Right kidney (tissue), 1 donor: ENCODE data around the gene ARL2BP.

Source experiments
- DNase-seq: peaks from one replicate; pipeline ENCODE4 v3.0.0-alpha.2; 2016

Gene ARL2BP

DNA sequence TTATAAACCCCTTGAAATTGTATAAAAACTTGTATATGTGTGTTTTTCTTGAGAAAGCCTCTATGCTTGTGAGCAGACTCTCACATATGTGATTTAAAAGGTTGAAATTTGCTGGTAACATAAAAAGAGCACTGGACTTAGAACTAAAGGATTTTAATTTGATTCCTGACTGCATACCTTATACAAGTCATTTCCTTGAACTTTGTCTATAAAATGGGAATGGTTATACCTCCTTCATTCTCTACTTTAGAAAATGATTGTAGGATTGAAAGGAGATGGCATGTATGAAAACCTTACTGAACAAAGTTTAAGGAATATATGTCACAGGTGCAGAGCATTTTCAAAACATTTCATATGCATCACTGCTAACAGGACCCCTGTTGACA lies 10.4 kb upstream of the ARL2BP start:
- no peak for DNase-seq

DNA sequence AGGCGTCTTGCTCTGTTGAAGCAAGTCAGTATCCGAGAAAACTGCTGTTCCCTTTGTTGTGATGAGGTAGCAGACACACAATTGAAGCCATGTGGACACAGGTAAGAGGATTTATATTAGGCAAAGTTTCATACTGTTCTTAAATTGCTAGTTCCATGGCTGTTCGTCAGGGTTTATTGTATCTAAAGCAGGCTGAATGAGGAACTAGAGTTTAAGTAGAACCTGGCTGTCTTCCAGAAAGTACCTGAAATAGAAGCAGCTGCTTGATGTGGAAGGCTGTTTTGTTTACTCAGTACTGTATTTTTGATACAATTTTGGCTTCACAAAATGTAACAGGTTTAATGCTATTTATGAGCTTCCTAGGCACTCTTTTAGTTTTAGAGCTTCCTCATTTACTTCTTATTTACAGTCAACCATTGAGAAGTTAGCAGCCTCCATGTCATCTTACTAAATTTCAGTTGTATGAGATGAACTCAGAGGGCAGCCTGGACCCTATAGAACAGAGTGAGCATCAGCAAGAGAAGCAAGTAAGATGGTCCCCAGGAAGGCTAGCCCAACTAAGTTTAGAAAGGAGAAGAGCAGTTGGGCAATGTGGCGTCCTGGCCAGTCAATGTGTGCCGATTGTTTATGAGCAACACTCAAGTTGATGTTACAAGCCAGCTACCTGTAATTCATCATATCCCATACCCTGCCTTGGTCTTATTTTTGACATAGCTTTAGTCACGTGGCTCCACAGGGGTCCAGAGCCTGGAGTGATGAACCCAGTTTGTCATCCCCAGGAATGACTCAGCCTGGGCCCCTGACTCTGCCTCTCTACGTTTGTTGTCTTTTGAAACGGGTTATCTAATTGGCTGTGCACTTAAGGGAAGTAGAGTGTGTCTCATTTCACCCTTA lies 9.7 kb upstream of the ARL2BP start:
- DNase-seq: no peak

DNA sequence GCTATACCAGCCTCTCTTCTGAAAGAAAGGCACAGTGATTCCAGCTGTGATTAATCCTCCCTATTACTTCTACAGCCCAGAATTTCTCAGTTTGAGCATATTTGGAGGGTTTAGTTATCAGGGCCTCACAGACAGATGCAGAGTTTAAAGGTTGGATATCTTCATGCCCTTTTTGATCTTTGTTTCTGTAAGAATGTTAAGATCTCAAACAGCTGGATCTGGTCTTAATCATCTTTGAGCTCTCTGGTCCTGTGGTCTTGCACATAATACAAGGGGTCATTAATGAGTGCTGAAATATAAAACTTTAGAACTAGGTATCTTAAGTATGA lies 9.1 kb upstream of the ARL2BP start:
- no peak for DNase-seq

DNA sequence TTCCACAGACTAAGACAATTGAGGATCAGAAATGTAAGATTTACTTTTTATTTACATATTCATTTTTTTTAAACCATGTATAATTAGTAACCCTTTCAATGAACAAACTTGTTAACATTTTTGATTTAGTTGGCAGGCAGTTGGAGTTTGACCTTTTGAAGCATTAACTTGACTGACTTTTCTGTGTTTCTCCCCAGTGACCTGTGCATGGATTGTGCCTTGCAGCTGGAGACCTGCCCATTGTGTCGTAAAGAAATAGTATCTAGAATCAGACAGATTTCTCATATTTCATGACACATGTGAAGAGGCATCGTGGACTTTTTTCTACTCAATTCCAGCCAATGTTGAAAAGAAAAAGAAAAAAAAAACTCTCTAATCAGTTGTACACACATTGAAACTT lies 6.4 kb upstream of the ARL2BP start:
- no peak for DNase-seq

DNA sequence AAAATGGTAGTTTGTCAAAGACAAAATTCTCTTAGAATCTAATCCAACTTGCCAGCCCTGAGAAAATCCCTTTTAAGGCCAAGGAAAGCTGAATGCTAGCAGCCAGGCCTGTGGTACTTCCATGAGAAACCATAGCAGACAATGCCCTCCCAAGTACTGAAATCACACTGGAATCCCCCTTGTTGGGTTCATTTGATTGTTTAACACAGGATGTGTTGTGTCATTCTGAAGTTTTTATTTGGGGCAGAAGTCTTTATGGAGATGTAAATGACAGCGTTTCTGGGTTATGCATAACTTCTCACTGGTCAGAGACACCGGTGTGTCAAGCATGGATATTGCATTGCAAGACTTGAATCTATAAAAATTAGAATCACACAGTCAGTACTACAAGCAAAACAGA lies 6.0 kb upstream of the ARL2BP start:
- DNase-seq: no peak

DNA sequence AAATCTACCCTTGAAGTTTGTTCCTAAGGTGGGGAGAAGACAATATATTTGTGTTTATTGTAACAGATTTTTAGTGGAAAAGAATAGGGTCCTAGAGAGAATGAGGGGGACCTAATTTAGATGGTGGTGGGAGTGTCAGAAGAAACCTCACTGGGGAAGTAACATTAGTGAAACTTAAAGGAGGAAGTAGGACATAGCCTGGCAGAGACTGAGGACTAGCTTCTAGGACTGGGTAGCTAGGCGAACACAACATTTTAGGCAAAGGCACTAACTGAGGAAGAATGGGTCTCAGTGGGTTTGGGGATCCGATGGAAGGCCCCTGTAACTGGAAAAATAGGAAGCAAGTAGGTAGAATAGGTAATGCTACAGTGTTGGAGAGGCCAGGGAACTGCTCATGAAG lies 4.2 kb upstream of the ARL2BP start:
- DNase-seq: no peak

DNA sequence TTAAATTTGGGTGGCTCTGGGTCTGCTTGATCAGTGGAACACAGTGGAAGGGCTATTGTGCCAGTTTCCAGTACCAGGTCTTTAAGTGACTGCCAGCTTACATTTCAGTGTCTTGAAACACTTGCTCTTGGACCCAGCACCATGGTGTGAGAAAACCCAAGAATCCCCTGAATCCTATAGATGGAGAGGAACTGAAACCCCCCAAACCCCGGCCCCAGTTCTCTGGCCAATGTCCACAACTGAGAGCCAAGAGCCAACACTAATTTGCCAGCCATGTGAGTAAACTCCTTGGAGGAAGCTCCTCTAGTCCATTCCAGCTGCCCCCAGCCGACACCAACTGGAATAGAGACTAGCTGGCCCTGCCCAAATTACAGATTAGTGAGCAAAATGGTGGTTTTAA lies 2.4 kb upstream of the ARL2BP start:
- DNase-seq: no peak

DNA sequence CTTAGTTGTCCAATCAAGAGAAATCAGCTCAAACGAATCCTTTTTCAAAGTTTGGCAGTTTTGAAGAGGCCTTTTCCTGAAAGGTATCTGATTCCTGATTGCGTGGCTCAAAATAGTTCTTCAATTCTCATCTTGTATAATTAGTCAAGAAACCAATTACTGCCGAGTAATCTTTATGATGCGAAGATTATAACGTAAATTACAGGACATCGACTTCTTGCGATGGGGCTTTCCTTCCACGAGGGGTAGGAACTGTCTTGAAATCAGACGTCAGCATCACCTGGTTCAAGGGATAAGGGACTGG lies 644 bp upstream of the ARL2BP start:
- no peak for DNase-seq

DNA sequence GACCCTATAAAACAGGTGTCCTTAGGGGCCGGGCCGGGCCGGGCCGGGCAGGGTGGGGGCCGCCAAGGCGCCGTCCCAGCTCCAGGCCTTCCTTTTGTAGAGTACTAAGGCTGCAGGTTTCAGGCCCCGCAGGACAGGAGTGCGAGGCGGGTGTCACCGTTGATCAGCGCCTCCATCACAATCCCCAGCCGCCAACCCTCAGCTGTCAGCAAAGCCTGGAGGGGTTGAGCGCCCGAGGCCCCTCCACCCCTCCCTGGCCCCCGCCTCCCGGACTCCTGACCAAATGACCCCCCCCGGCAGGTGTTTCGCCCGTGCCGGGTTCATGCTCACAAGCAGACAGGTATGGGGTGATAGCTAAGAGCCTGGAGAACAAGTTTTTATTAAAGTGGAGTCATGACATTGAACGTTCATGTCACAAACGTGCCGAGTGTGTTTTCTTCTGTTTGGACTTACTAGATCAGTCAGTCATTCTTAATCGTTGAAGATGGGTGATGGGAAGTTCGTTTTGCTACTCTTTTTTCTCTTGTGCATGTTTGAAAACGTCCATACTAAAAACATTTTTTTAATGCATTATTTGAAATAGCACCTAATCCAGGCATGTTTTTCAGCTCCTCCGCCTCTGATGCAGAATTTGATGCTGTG lies 534 bp downstream of the ARL2BP start:
- DNase-seq: no peak

DNA sequence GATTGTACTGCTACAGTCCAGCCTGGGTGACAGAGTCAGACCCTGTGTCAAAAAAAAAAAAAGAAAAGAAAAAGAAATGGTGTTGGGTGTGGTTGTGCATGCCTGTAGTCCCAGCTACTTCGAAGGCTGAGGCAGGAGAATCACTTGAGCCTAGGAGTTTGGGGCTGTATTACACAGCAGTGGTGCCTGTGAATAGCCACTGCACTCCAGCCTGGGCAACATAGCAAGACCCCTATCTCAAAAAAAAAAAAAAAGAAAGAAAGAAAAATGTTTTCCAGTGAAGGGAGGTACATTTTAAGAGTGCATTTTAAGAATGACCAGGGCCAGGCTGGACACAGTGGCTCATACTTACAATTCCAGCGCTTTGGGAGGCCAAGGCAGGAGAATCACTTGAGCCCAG lies 6.3 kb downstream of the ARL2BP start:
- no peak for DNase-seq

DNA sequence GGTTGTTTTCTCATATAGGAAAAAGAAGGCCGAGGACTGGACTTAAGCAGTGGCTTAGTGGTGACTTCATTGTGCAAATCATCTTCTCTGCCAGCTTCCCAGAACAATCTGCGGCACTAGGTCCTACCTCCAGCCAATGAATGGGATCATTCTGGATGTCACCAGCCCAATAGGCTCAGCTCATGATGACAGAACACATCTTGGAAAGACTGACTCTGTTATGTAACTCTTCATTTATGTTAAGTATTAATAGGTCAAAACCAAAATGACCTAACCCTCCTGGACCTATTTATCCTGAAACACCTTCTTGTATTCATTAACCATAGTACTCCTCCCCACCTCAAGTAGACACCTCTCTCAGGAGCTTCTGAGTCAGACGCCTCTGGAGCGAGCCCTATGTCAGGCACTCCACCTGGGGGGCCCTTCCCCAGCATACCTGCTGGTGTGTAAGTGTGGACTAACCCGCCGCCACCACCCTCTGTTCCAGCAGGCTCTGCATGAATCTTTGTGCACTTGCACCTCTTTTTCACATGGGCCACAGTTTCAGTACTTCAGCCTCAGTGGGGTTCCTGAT lies 7.2 kb downstream of the ARL2BP start:
- DNase-seq: no peak

DNA sequence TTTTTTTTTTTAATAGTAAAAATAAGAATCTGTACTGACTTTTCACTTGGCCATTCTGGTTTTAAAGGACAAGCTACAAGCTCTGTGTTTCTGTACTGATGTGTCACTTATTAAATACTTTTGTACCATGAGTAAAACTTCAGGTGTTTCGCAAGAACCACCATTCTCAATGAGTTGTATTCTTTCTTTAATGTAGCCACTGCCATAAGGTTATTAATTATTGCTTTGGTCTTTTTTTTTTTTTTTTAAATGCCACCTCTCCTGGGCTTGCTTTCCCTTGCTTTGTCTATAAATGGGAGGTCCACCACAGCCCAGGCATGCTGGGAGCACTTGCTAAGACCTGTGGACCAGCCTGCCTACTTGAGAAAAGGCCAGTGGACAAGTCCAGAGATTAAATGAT lies 8.4 kb downstream of the ARL2BP start:
- DNase-seq: no peak

DNA sequence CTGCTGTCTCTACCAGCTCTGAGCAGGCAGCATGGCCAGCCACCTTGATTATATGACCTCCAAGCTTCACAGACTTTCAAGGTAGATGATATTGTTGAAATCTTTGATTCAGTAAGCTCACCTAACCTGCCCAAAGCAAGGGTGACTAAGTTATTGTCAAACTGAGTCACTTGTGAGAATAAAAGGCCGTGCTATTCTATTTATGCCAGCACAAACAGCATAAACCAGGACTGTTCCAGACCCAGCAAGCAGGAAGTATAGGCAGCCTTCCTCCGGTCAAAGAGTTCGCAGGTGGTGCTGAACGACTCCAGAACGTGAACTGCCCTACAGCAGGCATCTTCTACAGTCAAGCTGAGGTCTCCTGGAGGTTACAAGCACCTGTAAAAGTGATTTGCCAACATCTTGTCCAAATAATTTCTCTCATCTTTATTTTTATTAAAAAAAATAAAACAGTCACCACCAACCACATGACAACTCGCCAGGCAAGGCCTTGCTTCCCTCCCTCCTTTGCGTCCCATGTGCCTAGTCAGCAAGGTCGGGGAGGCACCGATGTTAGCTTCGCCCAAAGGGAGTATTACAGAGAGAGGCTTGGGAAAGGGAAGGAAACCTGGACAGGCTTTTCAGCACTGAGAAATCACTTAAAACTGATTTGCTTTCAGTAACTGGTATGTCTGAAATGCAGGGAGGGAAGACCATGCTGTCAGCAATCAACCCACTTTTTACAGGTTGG lies 10.8 kb downstream of the ARL2BP start:
- no peak for DNase-seq

DNA sequence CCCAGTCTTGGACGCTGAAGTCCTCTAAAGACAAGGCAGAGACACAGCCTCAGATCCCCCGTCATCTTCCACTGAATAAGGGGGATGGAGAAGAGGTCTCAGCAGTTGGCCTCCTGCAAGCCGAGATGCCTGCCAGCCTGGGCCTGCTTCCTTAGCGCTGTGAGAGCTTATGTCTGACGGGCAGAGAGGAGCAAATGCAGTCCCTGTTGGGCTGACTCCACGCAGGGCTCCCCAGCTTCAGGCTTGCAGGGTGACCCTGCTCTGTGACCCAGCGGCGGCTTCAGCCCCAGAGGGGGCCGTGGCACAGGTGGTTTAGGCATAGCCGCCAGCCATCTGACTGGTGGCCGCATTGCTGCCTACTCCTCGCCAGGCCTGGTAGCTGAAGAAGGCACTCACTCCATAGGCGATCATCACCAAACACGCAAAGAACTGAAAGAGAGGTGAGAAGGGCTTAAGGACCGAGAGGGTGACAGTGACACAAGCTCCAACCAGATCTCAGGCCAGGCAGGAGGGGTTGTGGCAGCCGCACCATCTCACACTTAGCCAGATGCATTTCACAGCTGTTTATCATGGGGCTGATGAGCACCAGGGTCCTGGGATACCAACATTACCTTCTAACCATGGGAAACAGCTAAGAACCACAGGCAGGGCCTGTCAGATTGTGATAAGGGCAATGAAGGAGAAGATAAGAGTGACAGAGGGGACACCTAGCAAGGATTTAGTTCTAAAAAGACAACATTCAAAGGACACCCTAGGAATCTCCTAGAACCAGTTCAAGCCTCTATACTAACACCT lies 11.7 kb downstream of the ARL2BP start:
- DNase-seq: no peak

DNA sequence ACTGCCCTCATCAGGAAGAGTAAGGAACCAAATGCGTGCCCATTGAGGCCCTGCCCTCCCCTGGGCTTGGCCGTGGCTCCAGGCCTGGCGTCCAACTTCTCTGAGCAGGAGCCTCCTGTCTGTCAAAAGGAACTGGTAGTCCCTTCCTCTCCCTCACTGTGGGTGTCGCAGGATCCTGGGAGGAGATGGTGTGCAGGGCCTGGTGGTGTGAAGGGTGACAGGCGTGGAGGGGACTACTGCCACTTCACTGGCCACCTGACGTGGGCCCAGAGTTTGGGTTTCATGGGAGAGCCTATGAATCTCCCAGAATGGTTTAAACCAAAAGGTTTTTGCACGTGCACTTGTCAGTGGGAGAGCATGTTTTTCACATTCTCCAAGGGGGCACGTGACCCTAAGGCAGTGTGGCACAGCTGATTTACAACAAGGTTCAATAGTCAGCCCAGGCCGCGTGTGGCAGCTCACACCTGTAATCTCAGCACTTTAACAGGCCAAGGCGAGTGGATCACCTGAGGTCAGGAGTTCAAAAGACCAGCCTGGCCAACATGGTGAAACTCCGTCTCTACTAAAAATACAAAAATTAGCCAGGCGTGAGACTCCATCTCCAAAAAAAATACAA lies 12.5 kb downstream of the ARL2BP start:
- no peak for DNase-seq

DNA sequence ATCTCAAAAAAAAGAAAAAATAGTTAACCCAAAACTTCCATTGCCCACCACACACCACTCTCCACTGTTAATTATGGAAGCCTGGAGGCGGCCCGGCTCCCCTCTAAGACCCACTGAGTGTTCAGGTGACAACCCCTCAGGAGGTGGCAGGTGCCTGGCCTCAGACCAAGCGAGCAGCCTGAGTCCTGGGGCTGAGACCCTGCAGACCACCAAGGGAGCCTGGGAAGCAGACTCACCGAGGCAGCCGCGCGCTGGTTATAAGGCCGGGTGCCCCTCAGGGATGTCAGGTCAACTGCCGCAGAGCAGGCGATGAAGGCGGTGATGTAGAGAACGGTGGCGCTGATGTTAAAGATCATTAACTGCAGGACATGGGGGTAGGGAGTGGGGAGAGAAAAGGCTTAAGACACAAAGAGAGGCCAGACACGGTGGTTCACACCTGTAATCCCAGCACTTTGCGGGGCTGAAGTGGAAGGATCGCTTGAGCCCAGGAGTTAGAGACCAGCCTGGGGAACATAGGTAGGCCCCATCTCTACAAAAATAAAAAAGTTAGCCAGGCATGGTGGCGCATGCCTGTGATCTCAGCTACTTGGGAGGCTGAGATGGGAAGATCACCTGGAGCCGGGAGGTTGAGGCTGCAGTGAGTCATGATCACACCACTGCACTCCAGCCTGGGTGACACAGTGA lies 13.3 kb downstream of the ARL2BP start:
- no peak for DNase-seq

DNA sequence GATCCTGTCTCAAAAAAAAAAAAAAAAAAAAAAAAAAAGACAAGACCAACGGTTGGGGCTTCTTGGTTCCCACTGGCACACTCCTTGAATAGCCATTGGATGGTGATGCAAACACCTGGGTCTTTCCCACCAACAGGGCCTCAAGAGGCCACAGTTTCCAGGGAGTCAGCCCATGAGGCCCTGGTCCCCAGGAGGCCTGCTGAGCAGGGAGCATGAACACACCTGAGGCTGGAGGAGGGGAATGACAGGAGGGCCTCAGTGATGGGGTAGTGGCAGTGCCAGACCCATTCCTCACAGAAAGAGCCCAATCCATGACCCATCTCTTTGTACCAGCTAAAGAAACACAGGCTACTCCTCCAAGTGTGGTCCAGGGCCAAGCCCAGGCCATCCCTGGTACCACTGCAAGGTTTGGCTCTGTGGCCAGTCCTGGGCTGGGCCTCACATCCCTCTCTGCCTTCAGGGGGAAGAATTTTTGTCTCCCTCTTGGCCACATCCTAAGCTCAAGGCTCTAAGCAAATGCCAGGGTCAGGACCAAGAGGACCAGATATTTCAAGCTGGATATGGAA lies 13.9 kb downstream of the ARL2BP start:
- no peak for DNase-seq

DNA sequence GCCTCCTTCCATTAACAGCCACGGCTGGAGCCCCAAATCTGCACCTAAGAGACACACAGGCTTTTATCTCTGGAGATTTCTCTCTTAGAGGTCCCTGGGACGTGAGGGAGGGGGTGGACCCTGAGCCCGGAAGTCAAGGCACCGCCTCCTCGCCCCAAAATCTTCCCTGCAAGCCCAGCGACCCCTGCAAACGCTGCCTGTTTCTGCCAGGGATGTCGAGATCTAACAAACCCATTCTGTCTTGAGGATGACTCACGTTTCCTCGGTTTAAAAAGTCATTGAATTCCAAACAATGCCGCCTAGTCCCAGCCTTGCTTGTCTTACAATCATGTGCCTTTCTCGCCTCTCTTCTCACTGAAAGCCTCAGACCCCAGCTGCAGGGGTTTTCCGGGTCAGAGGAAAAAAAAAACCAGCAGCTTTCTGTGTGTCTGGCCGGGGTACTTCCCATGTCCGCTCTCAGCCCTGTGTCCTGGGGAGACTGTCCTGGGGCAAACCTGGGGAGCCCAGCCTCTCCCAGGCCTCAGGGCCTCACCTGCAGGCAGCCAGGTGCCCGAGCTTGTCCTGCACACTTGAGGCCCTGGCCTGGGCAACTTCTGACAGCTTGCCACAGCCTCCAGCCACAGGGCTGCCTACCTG lies 15.4 kb downstream of the ARL2BP start:
- DNase-seq: no peak

DNA sequence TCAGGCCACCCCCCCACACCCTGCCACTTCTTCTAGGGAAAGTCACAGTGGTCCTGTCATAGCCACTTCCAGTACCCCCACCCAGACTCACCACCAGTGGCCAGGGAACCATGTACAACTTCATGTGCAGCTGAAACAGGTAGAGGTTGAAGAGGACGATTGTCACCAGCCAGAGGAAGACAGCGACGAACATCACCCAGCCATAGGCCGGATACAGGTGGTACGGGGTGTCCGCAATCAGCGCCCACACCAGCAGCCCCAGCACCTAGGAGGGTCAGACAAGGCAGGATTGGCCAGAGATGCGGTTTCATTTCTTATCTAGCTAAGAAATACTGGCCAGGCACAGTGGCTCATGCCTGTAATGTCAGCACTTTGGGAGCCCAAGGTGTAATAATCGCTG lies 16.7 kb downstream of the ARL2BP start:
- DNase-seq: no peak

DNA sequence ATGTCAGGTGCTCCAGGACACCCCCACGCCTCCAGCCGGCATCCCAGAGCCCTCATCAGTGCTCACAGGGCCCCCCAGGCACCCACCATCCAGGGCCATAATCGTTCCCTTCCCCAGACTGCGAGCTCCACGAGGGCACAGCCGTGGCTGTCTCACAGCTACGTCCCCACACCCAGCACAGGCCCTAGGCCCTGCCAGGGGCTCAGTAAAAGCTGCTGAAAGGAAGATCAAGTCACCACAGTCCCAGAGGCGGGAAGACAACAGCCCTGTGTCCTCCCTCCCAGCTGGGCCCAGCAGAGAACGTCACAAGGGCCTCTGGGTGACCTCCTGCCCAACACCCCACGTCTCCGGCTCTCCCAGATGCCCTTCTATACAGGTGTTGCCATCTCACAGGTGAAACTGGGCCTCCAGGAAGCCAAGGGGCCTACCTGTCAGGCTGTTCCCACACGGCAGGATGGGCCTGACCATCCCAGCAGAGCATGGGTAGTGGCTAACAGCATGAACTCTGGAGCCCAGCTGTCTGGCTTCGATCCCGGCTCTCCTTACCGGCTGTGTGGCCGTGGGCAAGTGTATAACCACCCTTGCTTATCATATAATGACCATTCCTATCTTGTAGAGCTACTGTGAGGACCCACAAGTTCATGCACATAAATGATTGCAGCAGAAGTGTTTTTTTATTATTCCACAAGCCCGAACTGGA lies 17.9 kb downstream of the ARL2BP start:
- DNase-seq: no peak
